CD14-positive monocyte (primary cell): ENCODE results near the gene SC5D. TPM values are rescaled to one million over a fixed set of nuclear protein-coding genes. Genes with fewer than 3 reads are reported as not detected.

Source experiments
- DNase-seq, 3 donors: peaks; one replicate each; pipeline ENCODE4 v3.0.0-alpha.2; 2011 to 2022
- H2AFZ ChIP-seq: 2 replicates; pipeline ENCODE4 v1.6.0; 2012; ENCODE audit warnings: mild to moderate bottlenecking, low read depth, low read length, inconsistent platforms; ENCODE audit not compliant: insufficient read depth, poor library complexity, severe bottlenecking
- H3K27ac ChIP-seq, 2 donors: 1 replicate in 1 of 2; 2 replicates in 1 of 2; pipeline ENCODE4 v1.5.1; 2012 to 2013; ENCODE audit warnings: low read length in 2 of 2, control low read depth in 1 of 2, inconsistent platforms in 1 of 2, low read depth in 1 of 2, mild to moderate bottlenecking in 1 of 2
- H3K27me3 ChIP-seq, 2 donors: one replicate each; pipeline versions ENCODE4 v1.6.0 to v1.6.1; 2011 to 2013; ENCODE audit warnings: low read length in 2 of 2; ENCODE audit not compliant: control insufficient read depth in 2 of 2, insufficient read depth in 2 of 2
- H3K36me3 ChIP-seq, 2 donors: replicated peaks in 1 of 2; 1 replicate in 1 of 2; 2 replicates in 1 of 2; pipeline versions ENCODE4 v1.5.1 to v1.6.1; 2012 to 2013; ENCODE audit warnings: low read length in 2 of 2, control low read depth in 1 of 2, inconsistent platforms in 1 of 2, mild to moderate bottlenecking in 1 of 2; ENCODE audit not compliant: insufficient read depth in 2 of 2, control insufficient read depth in 1 of 2
- H3K4me1 ChIP-seq, 2 donors: 1 replicate in 1 of 2; 2 replicates in 1 of 2; pipeline versions ENCODE4 v1.5.1 to v1.6.1; 2012 to 2013; ENCODE audit warnings: low read length in 2 of 2, control low read depth in 1 of 2, inconsistent platforms in 1 of 2, mild to moderate bottlenecking in 1 of 2, moderate library complexity in 1 of 2; ENCODE audit not compliant: insufficient read depth in 2 of 2, control insufficient read depth in 1 of 2
- H3K4me2 ChIP-seq: replicated peaks from 2 replicates; pipeline ENCODE3; 2012; ENCODE audit warnings: low read length, moderate library complexity, mild to moderate bottlenecking; ENCODE audit not compliant: poor library complexity, severe bottlenecking; ENCODE audit errors: extremely low read depth
- H3K4me3 ChIP-seq, 3 experiments: fragments of 200-600 bp in 1 of 3; sonication (generic) in 1 of 3; replicated peaks in 1 of 3; 1 replicate in 2 of 3; 2 replicates in 1 of 3; pipeline ENCODE4 v1.5.1; 2011 to 2013; ENCODE audit warnings: low read length in 3 of 3, mild to moderate bottlenecking in 3 of 3, control low read depth in 2 of 3, low read depth in 2 of 3, inconsistent platforms in 1 of 3, moderate library complexity in 1 of 3
- H3K79me2 ChIP-seq: 2 replicates; pipeline ENCODE4 v1.6.0; 2012; ENCODE audit warnings: mild to moderate bottlenecking, control low read depth, inconsistent platforms, low read length, moderate library complexity; ENCODE audit not compliant: insufficient read depth
- H3K9ac ChIP-seq: 2 replicates; pipeline ENCODE4 v1.6.0; 2017; ENCODE audit warnings: low read length, mild to moderate bottlenecking; ENCODE audit not compliant: insufficient read depth, poor library complexity, severe bottlenecking
- H3K9me3 ChIP-seq, 2 donors: replicated peaks in 1 of 2; 1 replicate in 1 of 2; 2 replicates in 1 of 2; pipeline versions ENCODE4 v1.5.1 to v1.6.1; 2012 to 2013; ENCODE audit warnings: low read length in 2 of 2, control low read depth in 1 of 2; ENCODE audit not compliant: control insufficient read depth in 1 of 2, insufficient read depth in 1 of 2
- H4K20me1 ChIP-seq: 2 replicates; pipeline ENCODE4 v1.6.0; 2012; ENCODE audit warnings: mild to moderate bottlenecking, low read length, control low read depth, moderate library complexity; ENCODE audit not compliant: insufficient read depth
- H3K27ac Mint-ChIP-seq, 7 donors: one replicate each; pipeline ENCODE4 v1.8.0; 2020; ENCODE audit warnings: mild to moderate bottlenecking in 7 of 7, mixed read lengths in 7 of 7, moderate library complexity in 6 of 7, inconsistent platforms in 2 of 7
- H3K27me3 Mint-ChIP-seq, 3 donors: one replicate each; pipeline ENCODE4 v1.8.0; 2021 to 2022; ENCODE audit warnings: low read depth in 3 of 3, mild to moderate bottlenecking in 3 of 3, mixed read lengths in 3 of 3, moderate library complexity in 3 of 3, inconsistent platforms in 1 of 3
- H3K36me3 Mint-ChIP-seq, 2 donors: one replicate each; pipeline ENCODE4 v1.8.0; 2020; ENCODE audit warnings: mixed read lengths in 2 of 2, inconsistent platforms in 1 of 2, mild to moderate bottlenecking in 1 of 2
- H3K4me1 Mint-ChIP-seq: one replicate; pipeline ENCODE4 v1.8.0; 2020; ENCODE audit warnings: mild to moderate bottlenecking, mixed read lengths
- H3K4me3 Mint-ChIP-seq, 2 donors: one replicate each; pipeline ENCODE4 v1.8.0; 2020; ENCODE audit warnings: mild to moderate bottlenecking in 2 of 2, mixed read lengths in 2 of 2, moderate library complexity in 1 of 2
- H3K9me3 Mint-ChIP-seq, 7 donors: one replicate each; pipeline ENCODE4 v1.8.0; 2020 to 2022; ENCODE audit warnings: mixed read lengths in 7 of 7, mild to moderate bottlenecking in 6 of 7, moderate library complexity in 6 of 7, inconsistent platforms in 2 of 7
- CTCF ChIP-seq: fragments of 200-600 bp; IDR thresholded peaks from one replicate; pipeline ENCODE4 v1.8.0; 2022; ENCODE audit warnings: antibody characterized with exemption, mild to moderate bottlenecking
- WGBS: methylation state at CpG from one replicate; pipeline ENCODE4 v1.1.5; 2013; ENCODE audit warnings: missing lambda C conversion rate; ENCODE audit not compliant: insufficient coverage; 5-methylcytosine and 5-hydroxymethylcytosine counted together
- intact Hi-C, 2 donors: fragments of 100-400 bp; cut with micrococcal nuclease; formaldehyde crosslinking; loops; one replicate each; pipeline versions ENCODE4 v1.15.0 to v1.15.1; 2023
- polyA plus RNA-seq, 3 donors: library from polyadenylated mRNA; depleted of rRNA in 1 of 3; unstranded in 2 of 3; stranded (reverse) in 1 of 3; fragments of 300-500 nt in 2 of 3; fragments of >200 nt in 1 of 3; fragmentation: Illumina TruSeq in 2 of 3; gene quantifications; 1 replicate in 2 of 3; 2 replicates in 1 of 3; pipeline ENCODE4 v1.2.3, GENCODE V29; 2012 to 2021

Gene SC5D
- polyA plus RNA-seq, 3 donors: 6.4 to 8.3 (median 8.3) TPM

- intact Hi-C loops: no loop called here
- no peak overlapping the region for H3K4me3 ChIP-seq
- no peaks in the 10 kb centered on the region for H3K27me3 ChIP-seq
- WGBS: 92% methylated on average over 5 of the region's 7 CpGs
- no peak overlapping the region for H3K4me3 Mint-ChIP-seq
- H4K20me1 ChIP-seq: no peaks in the 10 kb centered on the region
- DNase-seq: no peak
- no peak for TF ChIP-seq CTCF
- H3K4me2 ChIP-seq: no peak overlapping the region
- H3K9me3 ChIP-seq: no peaks in the 10 kb centered on the region
- H3K27me3 Mint-ChIP-seq: peaks cover 1 to 2% (median 2%) of the 10 kb centered on the region in 3 donors
- no peaks in the 10 kb centered on the region for H3K79me2 ChIP-seq
- H3K27ac ChIP-seq: no peak overlapping the region
- H2AFZ ChIP-seq: no peak overlapping the region
- no peaks in the 10 kb centered on the region for H3K36me3 Mint-ChIP-seq
- no peak overlapping the region for H3K9ac ChIP-seq
- no peaks in the 10 kb centered on the region for H3K4me1 ChIP-seq
- peak overlapping the region in 1 of 7 donors; percentile 73 for H3K27ac Mint-ChIP-seq
- H3K4me1 Mint-ChIP-seq: peaks cover 3% of the 10 kb centered on the region
- H3K9me3 Mint-ChIP-seq: no peaks in the 10 kb centered on the region
- no peaks in the 10 kb centered on the region for H3K36me3 ChIP-seq
Observed at GRCh38 chr11:121351083-121351630, 58.6 kb downstream of the SC5D start.

GRCh38 chr11:121352251-121352891 is 59.8 kb downstream of the SC5D start:
- no peaks in the 10 kb centered on the region for H3K4me1 ChIP-seq
- no peaks in the 10 kb centered on the region for H3K79me2 ChIP-seq
- no peaks in the 10 kb centered on the region for H3K9me3 ChIP-seq
- DNase-seq: no peak
- H3K4me3 ChIP-seq: no peak overlapping the region
- no peaks in the 10 kb centered on the region for H3K27me3 ChIP-seq
- H3K36me3 ChIP-seq: no peaks in the 10 kb centered on the region
- no peak overlapping the region for H3K4me2 ChIP-seq
- H4K20me1 ChIP-seq: no peaks in the 10 kb centered on the region
- intact Hi-C loops: no loop called here
- no peak overlapping the region for H2AFZ ChIP-seq
- H3K27me3 Mint-ChIP-seq: peaks cover 1 to 2% (median 2%) of the 10 kb centered on the region in 3 donors
- H3K4me1 Mint-ChIP-seq: peaks cover 5% of the 10 kb centered on the region
- H3K4me3 Mint-ChIP-seq: no peak overlapping the region
- H3K27ac Mint-ChIP-seq: no peak overlapping the region
- no peak overlapping the region for H3K9ac ChIP-seq
- no peaks in the 10 kb centered on the region for H3K9me3 Mint-ChIP-seq
- WGBS: 74% methylated on average over 6 of the region's 8 CpGs
- TF ChIP-seq CTCF: no peak
- no peaks in the 10 kb centered on the region for H3K36me3 Mint-ChIP-seq
- H3K27ac ChIP-seq: no peak overlapping the region
